Activated CD8-positive, alpha-beta memory T cell treated with anti-CD3 and anti-CD28 coated beads, Interleukin-2, amount 50 U/mL, for 48 hours (primary cell): Measurements from ENCODE around the gene ZFPL1.
"Not testable (repeated sequence)": the region's sequence is repeated elsewhere in the genome, so short reads cannot be mapped to it uniquely, and the experiment has no call there.

ENCODE experiments used
- DNase-seq: peaks from one replicate; pipeline ENCODE4 v3.0.0-alpha.2; 2020

The ZFPL1 gene

GRCh38 chr11:65115361-65116082 lies 31.5 kb downstream of the ZFPL1 start:
- no peak for DNase-seq

GRCh38 chr11:65116370-65117205 lies 32.6 kb downstream of the ZFPL1 start:
- DNase-seq: peak; percentile 85

GRCh38 chr11:65117206-65118096 lies 33.4 kb downstream of the ZFPL1 start, which contains the start of gene ZNHIT2:
ZNHIT2 (minus strand) TSS chr11:65117701; CDS start chr11:65117653, 48 bp downstream.
- peak; percentile 100 for DNase-seq

GRCh38 chr11:65118097-65118837 lies 34.2 kb downstream of the ZFPL1 start:
- DNase-seq: no peak

- not testable (repeated sequence) for DNase-seq
Observed at GRCh38 chr11:65118891-65119669, 35.1 kb downstream of the ZFPL1 start.

- no peak for DNase-seq
Observed at GRCh38 chr11:65119670-65119995, 35.6 kb downstream of the ZFPL1 start.

GRCh38 chr11:65120831-65121230 lies 36.8 kb downstream of the ZFPL1 start:
- no peak for DNase-seq

- DNase-seq: no peak
Observed at GRCh38 chr11:65121447-65121864, 37.4 kb downstream of the ZFPL1 start.

GRCh38 chr11:65121865-65122696 lies 38.1 kb downstream of the ZFPL1 start, which contains the start of the genes FAU and MRPL49:
FAU (minus strand) TSS chr11:65122134; CDS start chr11:65121813, 321 bp downstream.
MRPL49 (plus strand) TSS chr11:65122321; CDS start chr11:65122347, 26 bp downstream.
- DNase-seq: peak; percentile 98

GRCh38 chr11:65124480-65125196 lies 40.6 kb downstream of the ZFPL1 start:
- DNase-seq: no peak

- no peak for DNase-seq
Observed at GRCh38 chr11:65125197-65126056, 41.4 kb downstream of the ZFPL1 start.

GRCh38 chr11:65126624-65127274 lies 42.7 kb downstream of the ZFPL1 start:
- no peak for DNase-seq

- no peak for DNase-seq
Observed at GRCh38 chr11:65127473-65128181, 43.6 kb downstream of the ZFPL1 start.

- no peak for DNase-seq
Observed at GRCh38 chr11:65128182-65129145, 44.4 kb downstream of the ZFPL1 start.

GRCh38 chr11:65129649-65130441 lies 45.8 kb downstream of the ZFPL1 start:
- DNase-seq: no peak
